GM21528 (cell line): ENCODE measurements around the gene RNU7-1.

Experiments used
- ATAC-seq: cut with Tn5 transposase; IDR thresholded peaks from one replicate; pipeline ENCODE4 v1.9.1; 2021; ENCODE audit warnings: mild to moderate bottlenecking, moderate library complexity; ENCODE audit not compliant: unreplicated experiment, low FRiP score

RNU7-1 gene

DNA sequence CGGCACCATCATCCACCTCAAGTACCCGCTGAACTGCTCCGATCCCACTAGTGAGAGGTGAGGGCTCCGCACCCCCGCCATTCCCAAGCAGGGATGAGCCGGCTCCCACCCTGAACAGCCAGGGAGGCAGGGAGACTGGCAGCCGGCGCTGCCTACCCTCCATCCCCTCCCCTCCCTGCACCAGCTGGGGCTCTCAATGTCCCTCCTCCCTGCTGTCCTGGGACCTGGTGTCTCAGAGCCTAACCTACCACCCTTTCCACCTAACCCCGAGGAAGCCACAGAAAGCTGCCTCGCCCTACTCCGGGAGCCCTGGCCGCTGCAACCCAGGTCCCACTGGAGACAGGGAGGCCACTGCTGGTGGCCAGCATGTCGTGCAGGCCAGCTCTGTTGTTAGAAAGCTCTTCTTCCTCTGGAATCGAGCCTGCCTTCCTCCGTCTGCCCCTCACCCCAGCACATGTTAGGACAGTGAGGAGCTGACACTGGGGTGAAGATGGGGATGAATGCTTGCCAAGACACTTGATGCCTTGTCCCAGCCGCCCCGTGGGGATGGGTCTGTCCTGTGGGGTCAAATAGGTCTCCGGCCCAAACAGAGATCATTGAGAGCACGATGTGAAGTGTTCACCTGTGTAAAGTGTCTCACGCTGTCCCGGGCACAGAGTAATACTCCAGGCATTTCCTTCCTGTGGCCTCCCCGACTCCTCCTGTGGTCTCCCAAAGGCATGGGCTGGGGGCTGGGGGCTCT is 8.7 kb downstream of the RNU7-1 start:
- no peak for ATAC-seq

GRCh38 chr12:6952863-6953441 is 9.3 kb downstream of the RNU7-1 start:
- no peak for ATAC-seq

- peak; percentile 44 for ATAC-seq
Measured at GRCh38 chr12:6953442-6954315, 10.1 kb downstream of the RNU7-1 start.

DNA sequence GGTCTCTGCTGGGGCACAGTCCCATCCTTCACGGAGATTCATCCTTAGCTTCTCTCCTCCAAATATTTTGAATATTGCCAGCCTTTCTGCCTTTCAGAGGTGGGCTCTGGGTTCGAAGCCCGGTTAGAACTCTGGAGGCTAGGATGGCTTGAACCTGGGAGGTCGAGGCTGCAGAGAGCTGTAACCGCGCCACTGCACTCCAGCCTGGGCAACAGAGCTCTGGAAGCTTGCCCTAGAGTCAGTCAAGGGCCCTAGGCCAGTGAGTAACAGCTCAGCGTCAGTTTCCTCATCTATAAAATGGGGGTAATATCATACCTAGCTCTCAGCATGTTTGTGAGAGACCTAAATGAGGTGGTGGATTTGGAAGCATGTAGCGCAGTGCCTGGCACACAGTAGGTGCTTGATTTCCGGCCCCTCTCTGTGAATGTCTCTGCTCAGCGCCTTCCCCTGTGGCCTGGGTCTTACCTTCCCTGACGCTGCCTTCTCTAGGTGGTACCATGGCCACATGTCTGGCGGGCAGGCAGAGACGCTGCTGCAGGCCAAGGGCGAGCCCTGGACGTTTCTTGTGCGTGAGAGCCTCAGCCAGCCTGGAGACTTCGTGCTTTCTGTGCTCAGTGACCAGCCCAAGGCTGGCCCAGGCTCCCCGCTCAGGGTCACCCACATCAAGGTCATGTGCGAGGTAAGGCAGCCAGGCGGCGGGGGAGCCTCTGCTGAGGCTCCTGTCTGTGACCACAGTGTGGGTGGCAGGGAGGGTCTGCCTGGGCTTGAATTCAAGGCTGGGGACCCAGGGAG is 10.9 kb downstream of the RNU7-1 start:
- no peak for ATAC-seq

DNA sequence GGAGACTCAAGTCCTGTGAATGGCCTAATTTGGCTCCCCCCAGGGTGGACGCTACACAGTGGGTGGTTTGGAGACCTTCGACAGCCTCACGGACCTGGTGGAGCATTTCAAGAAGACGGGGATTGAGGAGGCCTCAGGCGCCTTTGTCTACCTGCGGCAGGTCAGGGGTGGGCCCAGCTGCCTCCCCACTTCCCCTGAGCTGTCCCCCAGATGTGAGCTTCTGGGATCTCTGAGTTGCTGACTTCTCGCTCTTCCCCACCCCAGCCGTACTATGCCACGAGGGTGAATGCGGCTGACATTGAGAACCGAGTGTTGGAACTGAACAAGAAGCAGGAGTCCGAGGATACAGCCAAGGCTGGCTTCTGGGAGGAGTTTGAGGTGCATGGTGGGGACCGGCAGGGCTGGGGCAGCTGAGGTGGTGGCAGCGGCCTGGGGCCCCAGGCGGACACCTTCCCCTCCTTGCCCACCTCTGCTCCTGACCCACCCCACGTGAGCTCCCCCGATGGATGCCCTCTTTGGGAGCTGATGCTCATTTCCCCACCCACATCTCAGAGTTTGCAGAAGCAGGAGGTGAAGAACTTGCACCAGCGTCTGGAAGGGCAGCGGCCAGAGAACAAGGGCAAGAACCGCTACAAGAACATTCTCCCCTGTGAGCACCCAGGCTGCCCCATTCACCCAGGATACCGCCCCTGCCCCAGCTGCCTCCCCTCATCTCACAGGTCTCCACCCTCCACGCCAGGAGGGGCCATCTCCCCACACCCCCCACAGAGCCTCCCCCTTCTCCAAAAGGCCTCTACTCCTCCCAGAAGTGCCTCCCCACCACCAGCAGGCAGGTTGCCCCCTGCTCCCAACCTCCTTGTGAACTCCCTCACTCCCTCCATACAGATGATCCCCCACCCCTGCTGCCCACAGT is 11.7 kb downstream of the RNU7-1 start:
- ATAC-seq, result no peak

GRCh38 chr12:6956021-6956727 is 12.6 kb downstream of the RNU7-1 start:
- no peak for ATAC-seq

GRCh38 chr12:6957151-6957701 is 13.6 kb downstream of the RNU7-1 start:
- ATAC-seq, result no peak

GRCh38 chr12:6957741-6958608 is 14.4 kb downstream of the RNU7-1 start:
- ATAC-seq, result no peak

GRCh38 chr12:6958609-6959057 is 15.0 kb downstream of the RNU7-1 start:
- no peak for ATAC-seq

GRCh38 chr12:6959058-6959804 is 15.6 kb downstream of the RNU7-1 start:
- ATAC-seq, result no peak

GRCh38 chr12:6959805-6960592 is 16.4 kb downstream of the RNU7-1 start:
- no peak for ATAC-seq

DNA sequence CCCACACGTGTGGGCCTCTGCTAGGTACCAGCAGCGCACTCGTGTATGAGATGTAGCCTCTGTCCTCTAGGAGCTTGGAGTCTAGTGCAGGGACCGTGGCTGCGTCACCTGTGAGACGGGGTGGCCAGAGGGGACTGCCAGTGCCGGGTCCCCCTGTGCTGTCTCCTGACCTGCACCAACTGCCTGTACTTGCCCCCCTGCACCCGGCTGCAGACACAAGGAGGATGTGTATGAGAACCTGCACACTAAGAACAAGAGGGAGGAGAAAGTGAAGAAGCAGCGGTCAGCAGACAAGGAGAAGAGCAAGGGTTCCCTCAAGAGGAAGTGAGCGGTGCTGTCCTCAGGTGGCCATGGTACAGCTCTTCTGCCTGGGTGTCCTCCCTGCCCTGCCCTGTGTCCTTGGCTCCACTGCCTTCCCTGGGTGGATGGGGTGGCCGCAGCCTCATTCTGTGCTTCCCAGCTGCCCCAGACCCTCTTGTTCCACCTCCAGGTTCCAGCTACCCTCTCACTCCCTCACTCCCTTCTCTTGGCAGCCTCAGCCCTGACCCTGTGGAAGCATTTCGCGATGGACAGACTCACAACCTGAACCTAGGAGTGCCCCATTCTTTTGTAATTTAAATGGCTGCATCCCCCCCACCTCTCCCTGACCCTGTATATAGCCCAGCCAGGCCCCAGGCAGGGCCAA is 17.1 kb downstream of the RNU7-1 start:
- no peak for ATAC-seq

GRCh38 chr12:6961278-6961694 is 17.7 kb downstream of the RNU7-1 start:
- no peak for ATAC-seq

DNA sequence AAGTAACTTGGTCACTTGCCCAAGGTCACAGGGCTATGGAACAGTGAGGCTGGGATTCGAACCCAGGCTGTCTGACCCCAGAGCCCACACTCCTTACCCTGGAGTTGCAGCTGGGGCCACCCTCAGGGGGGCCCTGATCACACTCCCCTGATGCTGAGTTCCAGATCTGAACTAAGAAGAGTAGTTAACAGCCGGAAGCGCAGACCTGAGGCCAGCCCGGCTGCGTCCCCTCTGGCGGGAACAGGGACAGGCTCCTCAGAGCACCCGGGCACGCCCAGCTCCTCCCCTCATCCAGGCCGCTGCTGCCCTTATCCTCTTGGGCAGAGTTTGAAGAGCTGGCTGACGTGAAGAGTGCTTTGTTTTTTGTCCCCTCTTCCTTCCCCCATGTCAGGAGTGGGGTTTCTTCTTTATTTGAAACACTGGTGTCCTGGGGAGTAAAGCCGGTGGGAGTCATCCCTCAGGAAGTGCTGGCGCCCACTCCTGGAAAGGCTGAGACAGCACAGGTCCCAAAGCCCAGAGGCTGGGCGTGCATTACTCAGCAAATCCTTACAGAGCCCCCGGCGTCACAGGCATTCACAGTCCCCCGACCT is 18.2 kb downstream of the RNU7-1 start:
- ATAC-seq, result no peak
